ENCODE data around the gene EGFR.

- TF ChIP-seq CTCF (IDR thresholded peaks at IDR 0.05; ENCODE audit: low read depth, low read length, poor library complexity, severe bottlenecking) (no peak), EZH2phosphoT487 (IDR thresholded peaks at IDR 0.05; ENCODE audit: borderline replicate concordance, low read length) (no peak)
These were observed at the start of gene EGFR for GRCh38 chr7:55018361-55019190.
